ENCODE results near the gene PDE4A.

GRCh38 chr19:10501971-10502523 is 81.7 kb downstream of the PDE4A start:
- TF ChIP-seq CTCF (IDR thresholded peaks at IDR 0.05; ENCODE audit: poor library complexity) (no peak), EZH2 (IDR thresholded peaks at IDR 0.05; ENCODE audit: borderline replicate concordance) (no peak)
